AG09309 (cell line): ENCODE results near the gene DLG1.
"Not testable (repeated sequence)": the region's sequence is repeated elsewhere in the genome, so short reads cannot be mapped to it uniquely, and the experiment has no call there.

Experiments used
- DNase-seq: peaks from one replicate; pipeline ENCODE4 v3.0.0-alpha.2; 2010; ENCODE audit warnings: low read depth
- H3K4me3 ChIP-seq: 2 replicates; pipeline ENCODE4 v1.5.1; 2011; ENCODE audit warnings: mild to moderate bottlenecking, low read depth, low read length, moderate library complexity; ENCODE audit not compliant: control insufficient read depth
- TF ChIP-seq, protein P1 (sequence below): IDR thresholded peaks from 2 replicates; pipeline ENCODE4 v1.5.1; 2011; ENCODE audit warnings: mild to moderate bottlenecking, low read depth, low read length, inconsistent platforms; ENCODE audit not compliant: insufficient read depth, control insufficient read depth; ENCODE audit errors: missing control alignments

The DLG1 gene

DNA sequence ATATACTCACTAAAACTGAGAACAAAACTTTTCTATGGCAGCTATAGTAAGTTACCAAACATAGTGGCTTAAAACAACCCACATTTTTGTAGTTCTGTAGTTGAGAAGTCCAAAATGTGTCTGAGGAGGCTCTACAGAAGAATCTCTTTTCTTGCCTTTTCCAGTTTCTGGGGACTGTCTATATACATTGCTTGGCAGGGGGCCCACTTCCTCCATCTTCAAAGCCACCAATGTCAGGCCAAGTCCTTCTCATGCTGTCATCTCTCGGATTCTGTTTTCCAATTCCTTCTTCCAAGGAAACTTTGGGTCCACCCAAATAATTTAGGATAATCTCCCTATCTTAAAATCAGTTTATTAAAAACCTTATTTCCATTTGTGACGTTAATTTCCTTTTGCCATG is 92.7 kb downstream of the DLG1 start:
- TF ChIP-seq, protein P1, sequence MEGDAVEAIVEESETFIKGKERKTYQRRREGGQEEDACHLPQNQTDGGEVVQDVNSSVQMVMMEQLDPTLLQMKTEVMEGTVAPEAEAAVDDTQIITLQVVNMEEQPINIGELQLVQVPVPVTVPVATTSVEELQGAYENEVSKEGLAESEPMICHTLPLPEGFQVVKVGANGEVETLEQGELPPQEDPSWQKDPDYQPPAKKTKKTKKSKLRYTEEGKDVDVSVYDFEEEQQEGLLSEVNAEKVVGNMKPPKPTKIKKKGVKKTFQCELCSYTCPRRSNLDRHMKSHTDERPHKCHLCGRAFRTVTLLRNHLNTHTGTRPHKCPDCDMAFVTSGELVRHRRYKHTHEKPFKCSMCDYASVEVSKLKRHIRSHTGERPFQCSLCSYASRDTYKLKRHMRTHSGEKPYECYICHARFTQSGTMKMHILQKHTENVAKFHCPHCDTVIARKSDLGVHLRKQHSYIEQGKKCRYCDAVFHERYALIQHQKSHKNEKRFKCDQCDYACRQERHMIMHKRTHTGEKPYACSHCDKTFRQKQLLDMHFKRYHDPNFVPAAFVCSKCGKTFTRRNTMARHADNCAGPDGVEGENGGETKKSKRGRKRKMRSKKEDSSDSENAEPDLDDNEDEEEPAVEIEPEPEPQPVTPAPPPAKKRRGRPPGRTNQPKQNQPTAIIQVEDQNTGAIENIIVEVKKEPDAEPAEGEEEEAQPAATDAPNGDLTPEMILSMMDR: no peak
- H3K4me3 ChIP-seq: no peak overlapping the region

DNA sequence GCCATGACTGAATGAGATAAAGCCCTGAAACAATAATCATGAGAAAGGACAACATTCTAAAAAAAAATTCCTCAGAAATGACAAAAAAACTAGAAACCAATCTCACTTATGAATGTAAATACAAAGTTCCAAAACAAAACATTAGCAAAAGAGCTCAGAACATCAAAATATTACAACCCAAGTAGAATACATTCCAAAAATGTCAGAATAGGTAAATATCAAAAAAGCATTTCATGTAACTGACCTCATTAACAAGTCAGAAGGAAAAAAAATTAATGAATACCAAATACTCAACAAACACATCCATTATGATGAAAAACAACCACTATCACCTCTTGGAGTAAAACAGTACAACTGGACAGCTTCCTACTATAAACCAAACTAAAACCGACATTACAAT is 93.1 kb downstream of the DLG1 start:
- no peak for DNase-seq
- TF ChIP-seq, protein P1: no peak
- no peak overlapping the region for H3K4me3 ChIP-seq

More for the DNA sequence above, 92.7 kb downstream of the DLG1 start:
- DNase-seq: no peak

DNA sequence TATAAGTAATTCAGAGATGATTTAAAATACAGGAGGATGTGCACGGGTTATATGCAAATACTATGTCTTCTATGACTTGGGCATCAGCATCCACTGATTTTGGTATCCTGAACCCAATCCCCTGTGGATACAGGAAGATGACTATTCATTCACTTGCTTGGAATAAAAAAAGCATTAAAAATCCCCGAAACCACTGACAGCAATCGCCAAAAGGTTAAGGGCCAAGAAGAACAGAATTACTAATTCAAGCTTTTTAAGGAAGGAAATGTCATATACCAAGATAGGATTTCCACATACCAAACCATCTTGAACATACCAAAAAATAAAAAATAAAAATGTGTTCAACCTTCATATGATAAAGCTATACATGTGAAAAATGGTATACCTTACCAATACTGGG is 93.7 kb downstream of the DLG1 start:
- DNase-seq: no peak
- TF ChIP-seq, protein P1: no peak
- no peak overlapping the region for H3K4me3 ChIP-seq

DNA sequence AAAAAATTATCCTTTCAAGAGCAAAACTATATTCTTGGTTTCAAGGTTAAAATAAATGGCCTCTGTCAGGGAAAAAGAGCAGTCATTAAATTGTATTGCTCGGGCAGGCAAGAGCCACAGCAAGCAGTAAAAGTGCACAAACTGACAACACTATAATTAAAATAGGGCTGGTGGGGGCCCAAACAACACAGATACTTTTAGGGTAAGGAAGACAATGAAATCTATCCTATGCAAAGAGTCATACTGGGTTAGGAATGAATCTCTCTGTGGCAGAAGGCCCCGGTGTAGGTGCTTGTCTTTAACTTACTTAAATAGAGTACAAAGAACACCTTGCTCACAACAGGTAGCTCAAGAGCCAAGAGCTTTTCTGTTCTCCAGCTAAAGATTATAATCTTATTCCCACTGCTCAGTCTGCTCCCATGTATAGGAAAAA is 94.7 kb downstream of the DLG1 start:
- TF ChIP-seq, protein P1: no peak
- no peak overlapping the region for H3K4me3 ChIP-seq
- DNase-seq: no peak

DNA sequence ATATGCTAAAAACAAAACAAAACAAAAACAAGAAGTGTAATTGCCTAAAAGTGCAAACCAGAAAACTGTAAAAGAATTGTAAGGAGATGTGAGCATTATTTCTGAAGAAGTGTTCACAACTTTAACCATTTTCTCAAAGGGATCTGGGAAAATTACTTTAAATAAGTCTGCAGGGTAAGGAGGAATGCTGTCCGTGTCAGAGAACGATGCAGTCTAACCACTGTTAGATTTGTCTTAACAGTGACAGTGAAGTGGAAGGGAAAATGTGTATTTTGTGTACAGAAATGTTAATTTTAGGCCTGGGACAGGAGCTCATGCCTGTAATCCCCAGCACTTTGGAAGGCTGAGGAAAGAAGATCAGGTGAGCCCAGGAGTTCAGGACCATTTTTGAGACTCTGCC is 95.7 kb downstream of the DLG1 start:
- H3K4me3 ChIP-seq: no peak overlapping the region
- no peak for DNase-seq
- TF ChIP-seq, protein P1: no peak

DNA sequence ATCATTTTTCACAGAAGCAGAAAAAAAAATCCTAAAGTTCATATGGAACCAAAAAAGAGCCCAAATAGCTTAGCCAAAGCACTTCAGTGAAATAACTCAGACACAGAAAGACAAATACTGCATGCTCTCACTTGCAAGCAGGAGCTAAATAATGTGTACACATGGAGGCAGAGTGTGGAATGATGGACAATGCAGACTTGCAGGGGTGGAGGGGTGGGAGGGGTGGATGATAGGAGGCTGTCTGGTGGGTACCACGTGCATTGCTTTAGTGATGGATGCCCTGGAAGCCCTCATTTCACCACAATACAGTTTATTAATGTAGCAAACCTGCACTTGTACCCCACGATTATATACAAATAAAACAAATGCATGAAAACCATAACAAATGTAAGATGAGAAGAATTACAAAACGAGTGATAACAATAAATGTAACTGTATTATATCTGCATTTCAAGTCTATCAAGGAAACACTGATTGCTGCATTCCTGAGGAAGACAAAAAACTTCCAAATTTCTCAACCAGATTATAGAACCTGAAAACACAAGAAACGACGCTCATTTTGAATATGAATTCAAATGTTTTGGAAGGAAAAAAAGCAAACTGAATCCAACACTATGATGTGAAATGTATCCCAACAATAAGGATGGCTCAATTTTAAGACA is 96.5 kb downstream of the DLG1 start:
- TF ChIP-seq, protein P1: no peak
- no peak for DNase-seq
- H3K4me3 ChIP-seq: no peak overlapping the region

DNA sequence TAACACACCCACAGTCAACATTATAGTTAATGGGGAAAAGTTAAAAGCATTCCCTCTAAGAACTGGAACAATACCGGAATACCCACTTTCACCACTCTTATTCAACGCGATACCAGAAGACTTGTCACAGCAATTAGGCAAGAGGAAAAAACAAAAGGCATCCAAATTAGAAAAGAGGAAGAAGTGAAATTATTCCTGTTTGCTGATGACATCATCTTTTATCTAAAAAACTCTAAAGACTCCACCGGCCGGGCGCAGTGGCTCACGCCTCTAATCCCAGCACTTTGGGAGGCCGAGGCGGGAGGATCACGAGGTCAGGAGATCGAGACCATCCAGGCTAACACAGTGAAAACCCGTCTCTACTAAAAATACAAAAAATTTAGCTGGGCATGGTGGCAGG is 97.6 kb downstream of the DLG1 start:
- not testable (repeated sequence) for DNase-seq, H3K4me3 ChIP-seq
